ENCODE results near the gene RARS1. TPM values are rescaled to one million over a fixed set of nuclear protein-coding genes. Genes with fewer than 3 reads are reported as not detected.

The RARS1 gene
- 10 to 100 TPM; 57.6 to 84.8 (median 62.6) TPM for total RNA-seq
- total RNA-seq (2013): 80.4 TPM
- 56.4 to 308 (median 91.4) reads per million in 29 experiments for total RNA-seq

GRCh38 chr5:168486136-168486879, at the start of gene RARS1:
Gene RARS1, plus strand, starts transcription at chr5:168486471. Its CDS starts 28 bp downstream, at chr5:168486499.
- no peaks in the 10 kb centered on the region for H3K9me3 ChIP-seq
- no peaks in the 10 kb centered on the region for H3K27me3 Mint-ChIP-seq
- peak within 1 kb of the TSS; percentile 96 to 99 for H3K4me3 ChIP-seq (ENCODE audit: control insufficient read depth in 1 of 2, extremely low read depth in 1 of 2, low read length in 1 of 2)
- under 1% methylated on average over 31 of the region's 40 CpGs for WGBS (ENCODE audit: insufficient coverage)
- H3K27ac ChIP-seq (ENCODE audit: low read length): peak within 1 kb of the TSS; percentile 60
- H3K27me3 ChIP-seq (replicated peaks in 1 of 2; ENCODE audit: control insufficient read depth in 2 of 2, extremely low read depth in 1 of 2, insufficient read depth in 2 of 2, low read length in 1 of 2): no peaks in the 10 kb centered on the region
- peaks cover 18% of the 10 kb centered on the region for H3K36me3 Mint-ChIP-seq
- ChIA-PET POLR2A (interaction anchor here in 1 of 2 donors (0.9 kb wide), 1 partner anchor 22 kb away, joined by 3 read pairs; no protein-coding TSS in a partner anchor), CTCF (interaction anchor here (0.6 to 1.0 kb wide), 4 partner anchors 13 to 217 kb away, joined by 3 to 4 read pairs (median 4); partner anchors contain the start of gene PANK3 (in 1 of the 2))
- peak within 1 kb of the TSS; percentile 94 to 96 for H3K27ac Mint-ChIP-seq
- ATAC-seq (replicated peaks in 1 of 4) (peak; percentile 88 to 91 (median 90)), DNase-seq (peak; percentile 66 to 93 (median 81))
- peak within 1 kb of the TSS; percentile 100 for H3K4me3 Mint-ChIP-seq
- H3K4me1 Mint-ChIP-seq: peaks cover 34 to 48% (median 43%) of the 10 kb centered on the region in 3 donors
- peaks cover 5 to 12% of the 10 kb centered on the region in 2 experiments for H3K4me1 ChIP-seq (ENCODE audit: control insufficient read depth in 1 of 2, extremely low read depth in 1 of 2, insufficient read depth in 2 of 2, low read length in 2 of 2)
- no peaks in the 10 kb centered on the region for H3K9me3 Mint-ChIP-seq
- peaks cover 3 to 24% of the 10 kb centered on the region in 2 donors for H3K36me3 ChIP-seq (ENCODE audit: control insufficient read depth in 2 of 2, extremely low read depth in 1 of 2, insufficient read depth in 1 of 2, low read length in 1 of 2)

- no peak overlapping the region for H3K27ac Mint-ChIP-seq
- Histone ChIP-seq H3K4me1 (ENCODE audit: control insufficient read depth in 1 of 2, extremely low read depth in 1 of 2, insufficient read depth in 2 of 2, low read length in 2 of 2) (no peaks in the 10 kb centered on the region), H3K36me3 (ENCODE audit: control insufficient read depth in 2 of 2, extremely low read depth in 1 of 2, insufficient read depth in 1 of 2, low read length in 1 of 2) (no peaks in the 10 kb centered on the region), H3K9me3 (no peaks in the 10 kb centered on the region), H3K27ac (ENCODE audit: low read length) (no peak overlapping the region), H3K4me3 (ENCODE audit: control insufficient read depth in 1 of 2, extremely low read depth in 1 of 2, low read length in 1 of 2) (no peak overlapping the region), H3K27me3 (replicated peaks in 1 of 2; ENCODE audit: control insufficient read depth in 2 of 2, extremely low read depth in 1 of 2, insufficient read depth in 2 of 2, low read length in 1 of 2) (peaks cover 0 to 5% of the 10 kb centered on the region in 2 experiments)
- no peaks in the 10 kb centered on the region for H3K36me3 Mint-ChIP-seq
- no peaks in the 10 kb centered on the region for H3K4me1 Mint-ChIP-seq
- H3K4me3 Mint-ChIP-seq: no peak overlapping the region
- ATAC-seq (replicated peaks in 1 of 4) (no peak), DNase-seq (no peak)
- WGBS (ENCODE audit: insufficient coverage): 50% methylated on average over 1 of the region's 5 CpGs
- CTCF ChIA-PET: no interaction called here
- POLR2A ChIA-PET: no interaction called here
- no peaks in the 10 kb centered on the region for H3K9me3 Mint-ChIP-seq
- peaks cover 13 to 16% of the 10 kb centered on the region in 2 donors for H3K27me3 Mint-ChIP-seq
Observed at GRCh38 chr5:168438349-168438748, 47.9 kb upstream of the RARS1 start.

GRCh38 chr5:168443533-168443932, 42.7 kb upstream of the RARS1 start:
- DNase-seq (no peak), ATAC-seq (replicated peaks in 1 of 4) (no peak)
- Histone ChIP-seq H3K36me3 (ENCODE audit: control insufficient read depth in 2 of 2, extremely low read depth in 1 of 2, insufficient read depth in 1 of 2, low read length in 1 of 2) (no peaks in the 10 kb centered on the region), H3K9me3 (no peaks in the 10 kb centered on the region), H3K4me1 (ENCODE audit: control insufficient read depth in 1 of 2, extremely low read depth in 1 of 2, insufficient read depth in 2 of 2, low read length in 2 of 2) (no peaks in the 10 kb centered on the region), H3K27me3 (replicated peaks in 1 of 2; ENCODE audit: control insufficient read depth in 2 of 2, extremely low read depth in 1 of 2, insufficient read depth in 2 of 2, low read length in 1 of 2) (peaks cover 0 to 2% of the 10 kb centered on the region in 2 experiments), H3K4me3 (ENCODE audit: control insufficient read depth in 1 of 2, extremely low read depth in 1 of 2, low read length in 1 of 2) (no peak overlapping the region), H3K27ac (ENCODE audit: low read length) (no peak overlapping the region)
- Mint-ChIP-seq H3K4me1 (no peaks in the 10 kb centered on the region), H3K27ac (no peak overlapping the region), H3K36me3 (no peaks in the 10 kb centered on the region), H3K9me3 (no peaks in the 10 kb centered on the region), H3K27me3 (peaks cover 0 to 5% of the 10 kb centered on the region in 2 donors), H3K4me3 (no peak overlapping the region)
- ChIA-PET CTCF (no interaction called here), POLR2A (no interaction called here)

GRCh38 chr5:168443950-168444700, 42.1 kb upstream of the RARS1 start:
- CTCF ChIA-PET: no interaction called here
- Histone ChIP-seq H3K27ac (ENCODE audit: low read length) (no peak overlapping the region), H3K9me3 (no peaks in the 10 kb centered on the region), H3K4me1 (ENCODE audit: control insufficient read depth in 1 of 2, extremely low read depth in 1 of 2, insufficient read depth in 2 of 2, low read length in 2 of 2) (no peaks in the 10 kb centered on the region), H3K36me3 (ENCODE audit: control insufficient read depth in 2 of 2, extremely low read depth in 1 of 2, insufficient read depth in 1 of 2, low read length in 1 of 2) (no peaks in the 10 kb centered on the region), H3K4me3 (ENCODE audit: control insufficient read depth in 1 of 2, extremely low read depth in 1 of 2, low read length in 1 of 2) (no peak overlapping the region), H3K27me3 (replicated peaks in 1 of 2; ENCODE audit: control insufficient read depth in 2 of 2, extremely low read depth in 1 of 2, insufficient read depth in 2 of 2, low read length in 1 of 2) (peaks cover 0 to 2% of the 10 kb centered on the region in 2 experiments)
- no peak for ATAC-seq (replicated peaks in 1 of 4)
- peaks cover 0 to 5% of the 10 kb centered on the region in 2 donors for H3K27me3 Mint-ChIP-seq
- no peaks in the 10 kb centered on the region for H3K36me3 Mint-ChIP-seq
- no peaks in the 10 kb centered on the region for H3K9me3 Mint-ChIP-seq
- POLR2A ChIA-PET: no interaction called here
- no peak for DNase-seq
- H3K4me1 Mint-ChIP-seq: no peaks in the 10 kb centered on the region
- no peak overlapping the region for H3K27ac Mint-ChIP-seq
- 83% methylated on average over 2 of the region's 4 CpGs for WGBS (ENCODE audit: insufficient coverage)
- H3K4me3 Mint-ChIP-seq: no peak overlapping the region

GRCh38 chr5:168446983-168447619, 39.2 kb upstream of the RARS1 start:
- Mint-ChIP-seq H3K36me3 (no peaks in the 10 kb centered on the region), H3K27ac (no peak overlapping the region), H3K27me3 (peaks cover 0 to 5% of the 10 kb centered on the region in 2 donors), H3K4me1 (no peaks in the 10 kb centered on the region), H3K4me3 (no peak overlapping the region), H3K9me3 (no peaks in the 10 kb centered on the region)
- WGBS (ENCODE audit: insufficient coverage): 66% methylated on average over 4 of the region's 10 CpGs
- ChIA-PET POLR2A (no interaction called here), CTCF (no interaction called here)
- H3K9me3 ChIP-seq: no peaks in the 10 kb centered on the region
- ATAC-seq (replicated peaks in 1 of 4) (no peak), DNase-seq (no peak)
- H3K27me3 ChIP-seq (replicated peaks in 1 of 2; ENCODE audit: control insufficient read depth in 2 of 2, extremely low read depth in 1 of 2, insufficient read depth in 2 of 2, low read length in 1 of 2): peaks cover 0 to 2% of the 10 kb centered on the region in 2 experiments
- no peak overlapping the region for H3K4me3 ChIP-seq (ENCODE audit: control insufficient read depth in 1 of 2, extremely low read depth in 1 of 2, low read length in 1 of 2)
- no peaks in the 10 kb centered on the region for H3K36me3 ChIP-seq (ENCODE audit: control insufficient read depth in 2 of 2, extremely low read depth in 1 of 2, insufficient read depth in 1 of 2, low read length in 1 of 2)
- no peak overlapping the region for H3K27ac ChIP-seq (ENCODE audit: low read length)
- H3K4me1 ChIP-seq (ENCODE audit: control insufficient read depth in 1 of 2, extremely low read depth in 1 of 2, insufficient read depth in 2 of 2, low read length in 2 of 2): no peaks in the 10 kb centered on the region

- no peak for ATAC-seq (replicated peaks in 1 of 4)
- no peak overlapping the region for H3K27ac Mint-ChIP-seq
- H3K27me3 Mint-ChIP-seq: peaks cover 0 to 5% of the 10 kb centered on the region in 2 donors
- no peaks in the 10 kb centered on the region for H3K4me1 Mint-ChIP-seq
- no peak for DNase-seq
- ChIA-PET POLR2A (no interaction called here), CTCF (no interaction called here)
- Histone ChIP-seq H3K4me1 (ENCODE audit: control insufficient read depth in 1 of 2, extremely low read depth in 1 of 2, insufficient read depth in 2 of 2, low read length in 2 of 2) (no peaks in the 10 kb centered on the region), H3K27me3 (replicated peaks in 1 of 2; ENCODE audit: control insufficient read depth in 2 of 2, extremely low read depth in 1 of 2, insufficient read depth in 2 of 2, low read length in 1 of 2) (peaks cover 0 to 2% of the 10 kb centered on the region in 2 experiments), H3K36me3 (ENCODE audit: control insufficient read depth in 2 of 2, extremely low read depth in 1 of 2, insufficient read depth in 1 of 2, low read length in 1 of 2) (no peaks in the 10 kb centered on the region), H3K9me3 (no peaks in the 10 kb centered on the region), H3K4me3 (ENCODE audit: control insufficient read depth in 1 of 2, extremely low read depth in 1 of 2, low read length in 1 of 2) (no peak overlapping the region), H3K27ac (ENCODE audit: low read length) (no peak overlapping the region)
- H3K9me3 Mint-ChIP-seq: no peaks in the 10 kb centered on the region
- H3K36me3 Mint-ChIP-seq: no peaks in the 10 kb centered on the region
- H3K4me3 Mint-ChIP-seq: no peak overlapping the region
- WGBS (ENCODE audit: insufficient coverage): 87% methylated on average over 4 of the region's 4 CpGs
Observed at GRCh38 chr5:168447808-168448207, 38.5 kb upstream of the RARS1 start.

Data from T-cell (primary cell).